ENCODE measurements around the gene WWOX. TPM values are rescaled to one million over a fixed set of nuclear protein-coding genes. Genes with fewer than 3 reads are reported as not detected.

The WWOX gene
- total RNA-seq, 2 donors from 2014 or later: 30.0 to 35.4 TPM

DNA sequence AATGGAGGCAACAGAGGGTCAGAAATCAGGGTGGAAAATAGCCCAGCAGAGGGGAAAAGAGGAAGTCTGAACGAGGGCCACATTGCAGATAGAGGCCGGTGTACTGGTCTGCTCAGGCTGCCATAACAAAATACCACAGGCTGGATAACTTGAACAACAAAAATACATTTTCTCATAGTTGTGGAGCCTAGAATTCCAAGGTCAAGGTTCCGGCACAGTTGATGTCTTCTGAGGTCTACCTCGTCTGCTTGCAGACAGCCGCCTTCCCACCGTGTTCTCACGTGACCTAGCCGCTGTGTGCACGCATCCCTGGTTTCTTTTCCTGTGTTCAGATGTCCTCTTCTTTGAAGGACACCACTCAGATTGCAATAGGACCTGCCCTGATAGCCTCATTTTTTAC, 249.4 kb downstream of the WWOX start:
- H3K4me3 Mint-ChIP-seq: no peak overlapping the region
- Histone ChIP-seq H3K4me1 (ENCODE audit: control insufficient read depth, insufficient read depth, low read length) (no peaks in the 10 kb centered on the region), H3K27ac (ENCODE audit: low read depth, low read length) (no peak overlapping the region), H3K27me3 (ENCODE audit: control insufficient read depth, insufficient read depth, low read length, poor library complexity, severe bottlenecking) (no peaks in the 10 kb centered on the region), H3K4me3 (ENCODE audit: low read length) (no peak overlapping the region), H3K9ac (ENCODE audit: extremely low read depth, low read length, poor library complexity, severe bottlenecking) (no peak overlapping the region), H3K9me3 (ENCODE audit: control insufficient read depth, low read length) (peaks cover 5% of the 10 kb centered on the region), H3K36me3 (ENCODE audit: control insufficient read depth, insufficient read depth, low read length) (no peaks in the 10 kb centered on the region)
- H3K27me3 Mint-ChIP-seq (ENCODE audit: insufficient read depth): peaks cover 4% of the 10 kb centered on the region
- peaks cover 22% of the 10 kb centered on the region for H3K4me1 Mint-ChIP-seq
- no peaks in the 10 kb centered on the region for H3K9me3 Mint-ChIP-seq
- WGBS, 2 experiments (ENCODE audit: insufficient coverage in 1 of 2, insufficient read length in 1 of 2): 97 to 100% methylated on average over 7 to 8 of the region's 9 CpGs
- no peak for DNase-seq
- H3K36me3 Mint-ChIP-seq (ENCODE audit: low read depth): no peaks in the 10 kb centered on the region
- no peak overlapping the region for H3K27ac Mint-ChIP-seq
- TF ChIP-seq, protein P1, sequence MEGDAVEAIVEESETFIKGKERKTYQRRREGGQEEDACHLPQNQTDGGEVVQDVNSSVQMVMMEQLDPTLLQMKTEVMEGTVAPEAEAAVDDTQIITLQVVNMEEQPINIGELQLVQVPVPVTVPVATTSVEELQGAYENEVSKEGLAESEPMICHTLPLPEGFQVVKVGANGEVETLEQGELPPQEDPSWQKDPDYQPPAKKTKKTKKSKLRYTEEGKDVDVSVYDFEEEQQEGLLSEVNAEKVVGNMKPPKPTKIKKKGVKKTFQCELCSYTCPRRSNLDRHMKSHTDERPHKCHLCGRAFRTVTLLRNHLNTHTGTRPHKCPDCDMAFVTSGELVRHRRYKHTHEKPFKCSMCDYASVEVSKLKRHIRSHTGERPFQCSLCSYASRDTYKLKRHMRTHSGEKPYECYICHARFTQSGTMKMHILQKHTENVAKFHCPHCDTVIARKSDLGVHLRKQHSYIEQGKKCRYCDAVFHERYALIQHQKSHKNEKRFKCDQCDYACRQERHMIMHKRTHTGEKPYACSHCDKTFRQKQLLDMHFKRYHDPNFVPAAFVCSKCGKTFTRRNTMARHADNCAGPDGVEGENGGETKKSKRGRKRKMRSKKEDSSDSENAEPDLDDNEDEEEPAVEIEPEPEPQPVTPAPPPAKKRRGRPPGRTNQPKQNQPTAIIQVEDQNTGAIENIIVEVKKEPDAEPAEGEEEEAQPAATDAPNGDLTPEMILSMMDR (conservative IDR thresholded peaks at IDR 0.05): no peak

DNA sequence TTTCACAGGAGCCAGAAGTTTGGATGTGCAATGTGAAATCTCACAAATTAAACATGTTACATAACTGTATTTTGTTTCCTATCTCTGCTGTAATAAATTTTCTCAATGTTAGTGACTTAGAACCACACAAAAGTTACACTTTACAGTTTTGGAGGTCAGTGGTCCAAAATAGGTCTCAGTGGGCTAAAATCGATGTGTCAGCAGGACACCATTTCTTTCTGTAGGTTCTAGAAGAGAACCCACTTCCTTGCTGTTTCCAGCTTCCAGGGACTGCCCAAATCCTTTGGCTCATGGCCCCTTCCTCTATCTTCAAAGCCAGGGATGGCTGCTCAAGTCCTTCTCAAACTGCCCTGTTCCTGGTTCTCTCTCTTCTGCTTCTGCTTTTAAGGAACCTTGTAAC, 252.7 kb downstream of the WWOX start:
- TF ChIP-seq, protein P1 (conservative IDR thresholded peaks at IDR 0.05): no peak
- Mint-ChIP-seq H3K4me3 (no peak overlapping the region), H3K27me3 (ENCODE audit: insufficient read depth) (peaks cover 4% of the 10 kb centered on the region)

DNA sequence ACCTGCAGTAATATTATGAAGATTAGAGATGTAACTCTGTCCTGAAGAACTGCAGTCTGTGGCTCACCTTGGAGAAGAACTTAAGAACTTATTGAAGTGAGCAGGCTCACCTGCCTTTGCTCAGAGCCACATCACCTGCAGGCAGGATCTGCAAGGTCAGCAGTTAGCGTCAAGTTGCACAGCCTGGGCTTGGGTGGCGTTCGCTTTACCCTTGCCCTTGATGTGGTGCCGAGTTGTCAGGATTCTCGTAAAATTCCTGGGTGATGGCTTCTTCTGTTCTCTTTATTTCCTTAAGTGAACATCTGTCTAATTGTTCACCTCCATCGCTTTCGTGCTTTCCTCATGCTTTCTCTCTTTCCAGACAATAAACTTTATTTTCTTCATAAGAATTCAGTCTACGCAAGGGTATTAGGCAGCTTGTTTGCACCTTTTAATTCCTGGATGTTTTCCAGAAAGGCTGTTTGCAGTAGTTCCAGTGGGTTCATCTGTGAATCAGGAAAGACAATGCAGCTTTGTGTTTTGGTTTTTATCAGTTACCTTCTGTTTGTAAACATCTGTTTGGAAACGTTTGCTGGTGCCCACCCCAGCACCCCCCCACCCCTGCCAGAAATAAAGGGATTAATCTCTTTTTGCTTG, 254.3 kb downstream of the WWOX start:
- Histone ChIP-seq H3K36me3 (ENCODE audit: control insufficient read depth, insufficient read depth, low read length) (no peaks in the 10 kb centered on the region), H3K9ac (ENCODE audit: extremely low read depth, low read length, poor library complexity, severe bottlenecking) (no peak overlapping the region), H3K4me1 (ENCODE audit: control insufficient read depth, insufficient read depth, low read length) (no peaks in the 10 kb centered on the region), H3K4me3 (ENCODE audit: low read length) (no peak overlapping the region), H3K9me3 (ENCODE audit: control insufficient read depth, low read length) (peaks cover 5% of the 10 kb centered on the region), H3K27me3 (ENCODE audit: control insufficient read depth, insufficient read depth, low read length, poor library complexity, severe bottlenecking) (no peaks in the 10 kb centered on the region), H3K27ac (ENCODE audit: low read depth, low read length) (no peak overlapping the region)
- WGBS, 2 experiments (ENCODE audit: insufficient coverage in 1 of 2, insufficient read length in 1 of 2): 69 to 83% methylated on average over 7 to 8 of the region's 9 CpGs
- H3K4me1 Mint-ChIP-seq: peaks cover 29% of the 10 kb centered on the region
- TF ChIP-seq, protein P1 (conservative IDR thresholded peaks at IDR 0.05): no peak
- H3K27me3 Mint-ChIP-seq (ENCODE audit: insufficient read depth): peaks cover 4% of the 10 kb centered on the region
- no peaks in the 10 kb centered on the region for H3K9me3 Mint-ChIP-seq
- no peak overlapping the region for H3K4me3 Mint-ChIP-seq
- DNase-seq: peak; percentile 54
- H3K27ac Mint-ChIP-seq: no peak overlapping the region
- no peaks in the 10 kb centered on the region for H3K36me3 Mint-ChIP-seq (ENCODE audit: low read depth)

More for the DNA sequence above, 252.7 kb downstream of the WWOX start:
- no peak overlapping the region for H3K27ac Mint-ChIP-seq
- Histone ChIP-seq H3K4me3 (ENCODE audit: low read length) (no peak overlapping the region), H3K36me3 (ENCODE audit: control insufficient read depth, insufficient read depth, low read length) (no peaks in the 10 kb centered on the region), H3K9ac (ENCODE audit: extremely low read depth, low read length, poor library complexity, severe bottlenecking) (no peak overlapping the region), H3K4me1 (ENCODE audit: control insufficient read depth, insufficient read depth, low read length) (no peaks in the 10 kb centered on the region), H3K27ac (ENCODE audit: low read depth, low read length) (no peak overlapping the region), H3K27me3 (ENCODE audit: control insufficient read depth, insufficient read depth, low read length, poor library complexity, severe bottlenecking) (no peaks in the 10 kb centered on the region), H3K9me3 (ENCODE audit: control insufficient read depth, low read length) (peaks cover 5% of the 10 kb centered on the region)
- no peaks in the 10 kb centered on the region for H3K36me3 Mint-ChIP-seq (ENCODE audit: low read depth)
- no peaks in the 10 kb centered on the region for H3K9me3 Mint-ChIP-seq
- no peak for DNase-seq
- WGBS, 2 experiments (ENCODE audit: insufficient coverage in 1 of 2, insufficient read length in 1 of 2): 98% methylated on average over 1 of the region's 1 CpG; no CpG with 5 or more reads in 1 of the 2 experiments
- H3K4me1 Mint-ChIP-seq: peaks cover 31% of the 10 kb centered on the region

All from endodermal cell (in vitro differentiated cells).